GM10266 (cell line): Measurements from ENCODE around the gene THOC6.

Source experiments
- DNase-seq: peaks from one replicate; pipeline ENCODE4 v3.0.0; 2012; ENCODE audit errors: extremely low spot score
- CTCF ChIP-seq: IDR thresholded peaks from 2 replicates; pipeline ENCODE4 v1.5.1; 2012; ENCODE audit warnings: mild to moderate bottlenecking, low read depth; ENCODE audit not compliant: control insufficient read depth, insufficient read depth; ENCODE audit errors: missing control alignments

Gene THOC6

GRCh38 chr16:2992383-2993081 lies 31.3 kb upstream of the THOC6 start:
- no peak for TF ChIP-seq CTCF
- no peak for DNase-seq

GRCh38 chr16:2996298-2996697 lies 27.5 kb upstream of the THOC6 start:
- no peak for DNase-seq
- no peak for TF ChIP-seq CTCF

GRCh38 chr16:2999929-3000328 lies 23.9 kb upstream of the THOC6 start:
- no peak for TF ChIP-seq CTCF
- DNase-seq = no peak

GRCh38 chr16:3000540-3000939 lies 23.3 kb upstream of the THOC6 start:
- no peak for DNase-seq
- TF ChIP-seq CTCF = no peak

- no peak for DNase-seq
- TF ChIP-seq CTCF = no peak
Measured at GRCh38 chr16:3001316-3001715, 22.5 kb upstream of the THOC6 start.

- peak; percentile 99 for DNase-seq
- TF ChIP-seq CTCF = peak; percentile 83
Measured at GRCh38 chr16:3003582-3004270, 20.1 kb upstream of the THOC6 start.

- TF ChIP-seq CTCF = no peak
- no peak for DNase-seq
Measured at GRCh38 chr16:3004319-3004718, 19.5 kb upstream of the THOC6 start.
